ENCODE measurements around the gene BCR.

BCR gene

DNA sequence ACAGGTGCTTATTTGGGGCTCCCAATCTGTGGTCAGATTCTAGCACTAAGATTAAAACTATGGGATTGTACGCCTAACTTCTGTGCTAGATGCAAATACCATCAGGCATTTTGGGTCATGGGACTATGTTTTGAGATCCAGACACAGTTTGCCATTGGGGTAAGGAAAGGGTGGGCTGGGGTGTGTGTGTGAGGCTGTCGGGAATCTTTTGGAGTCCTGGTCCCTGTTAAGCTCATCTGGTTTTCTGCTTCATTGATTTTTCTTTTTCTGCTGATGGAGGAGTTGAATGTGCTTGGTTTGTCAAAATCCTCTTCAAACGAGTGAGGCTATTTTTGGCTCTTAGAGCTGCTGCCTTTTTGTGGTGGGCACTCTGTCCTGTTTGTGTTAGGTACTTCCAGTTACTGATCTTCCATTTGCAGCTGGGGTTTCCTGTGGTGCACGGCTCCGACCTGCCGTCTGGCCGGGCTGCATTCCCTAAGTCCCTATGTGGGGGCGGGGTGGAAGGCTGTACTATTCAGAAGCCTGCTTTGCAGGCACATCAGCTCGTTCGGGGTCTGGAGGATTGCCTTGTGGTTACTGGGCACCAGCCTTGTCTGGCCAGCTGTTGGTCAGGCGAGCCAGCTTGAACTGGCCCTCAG, 2.9 kb downstream of the BCR start:
- H3K4me3 ChIP-seq (ENCODE audit: low read depth, low read length), result peak overlapping the region; percentile 71
- TF ChIP-seq CTCF (IDR thresholded peaks at IDR 0.05; ENCODE audit: low read depth, low read length), result no peak

DNA sequence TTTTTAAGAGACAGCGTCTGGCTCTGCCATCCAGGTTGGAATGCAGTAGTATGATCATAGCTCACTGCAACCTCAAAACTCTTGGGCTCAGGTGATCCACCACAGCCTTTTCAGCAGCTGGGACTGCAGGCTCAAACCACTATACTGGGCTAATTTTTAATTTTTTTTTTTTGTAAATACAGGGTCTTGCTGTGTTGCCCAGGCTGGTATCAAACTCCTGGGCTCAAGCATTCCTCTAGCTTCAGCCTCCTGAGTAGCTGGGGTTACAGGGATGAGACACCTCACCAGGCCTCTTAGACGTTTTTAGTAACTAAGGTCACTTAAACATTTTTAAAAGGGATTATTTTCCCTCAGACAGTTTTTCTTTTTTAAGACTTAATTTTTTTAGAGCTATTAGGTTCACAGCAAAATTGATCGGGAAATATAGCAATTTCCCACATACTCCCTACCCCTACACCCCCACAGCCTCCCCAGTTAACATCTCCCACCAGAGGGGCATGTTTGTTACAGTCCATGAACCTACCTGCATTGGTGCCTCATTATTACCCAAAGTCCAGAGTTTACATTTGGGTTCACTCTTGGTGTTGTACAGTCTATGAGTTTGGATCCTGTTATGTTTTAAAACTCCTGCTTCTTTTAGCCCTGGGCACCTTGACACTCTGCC, 3.9 kb downstream of the BCR start:
- TF ChIP-seq CTCF (IDR thresholded peaks at IDR 0.05; ENCODE audit: low read depth, low read length), result no peak
- H3K4me3 ChIP-seq (ENCODE audit: low read depth, low read length), result no peak overlapping the region

- TF ChIP-seq CTCF (IDR thresholded peaks at IDR 0.05; ENCODE audit: low read depth, low read length), result no peak
- H3K4me3 ChIP-seq (ENCODE audit: low read depth, low read length), result no peak overlapping the region
Measured at GRCh38 chr22:23184764-23185113, 4.4 kb downstream of the BCR start.

DNA sequence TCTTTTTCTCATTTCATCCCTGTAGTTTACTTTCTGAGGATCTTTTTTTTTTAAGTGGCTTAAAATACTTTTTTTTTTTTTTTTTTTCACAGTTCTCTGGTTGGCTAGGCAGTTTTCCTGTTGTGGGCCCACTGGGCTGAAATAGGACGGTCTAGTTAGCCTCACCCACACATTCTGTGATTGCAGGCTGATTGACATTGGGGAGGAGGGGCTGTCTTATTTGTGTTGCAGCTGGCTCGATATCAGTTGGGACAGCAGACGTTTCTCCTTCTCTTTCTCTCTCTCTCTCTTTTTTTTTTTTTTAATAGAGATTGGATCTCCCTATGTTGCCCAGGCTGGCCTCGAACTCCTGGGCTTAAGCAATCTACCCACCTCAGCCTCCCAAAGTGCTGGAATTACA, 6.9 kb downstream of the BCR start:
- TF ChIP-seq CTCF (IDR thresholded peaks at IDR 0.05; ENCODE audit: low read depth, low read length), result no peak
- H3K4me3 ChIP-seq (ENCODE audit: low read depth, low read length), result no peak overlapping the region

- no peak for TF ChIP-seq CTCF (IDR thresholded peaks at IDR 0.05; ENCODE audit: low read depth, low read length)
- no peak overlapping the region for H3K4me3 ChIP-seq (ENCODE audit: low read depth, low read length)
Measured at GRCh38 chr22:23187871-23188700, 7.8 kb downstream of the BCR start.

GRCh38 chr22:23190526-23190925, 10.2 kb downstream of the BCR start:
- no peak overlapping the region for H3K4me3 ChIP-seq (ENCODE audit: low read depth, low read length)
- TF ChIP-seq CTCF (IDR thresholded peaks at IDR 0.05; ENCODE audit: low read depth, low read length), result no peak

DNA sequence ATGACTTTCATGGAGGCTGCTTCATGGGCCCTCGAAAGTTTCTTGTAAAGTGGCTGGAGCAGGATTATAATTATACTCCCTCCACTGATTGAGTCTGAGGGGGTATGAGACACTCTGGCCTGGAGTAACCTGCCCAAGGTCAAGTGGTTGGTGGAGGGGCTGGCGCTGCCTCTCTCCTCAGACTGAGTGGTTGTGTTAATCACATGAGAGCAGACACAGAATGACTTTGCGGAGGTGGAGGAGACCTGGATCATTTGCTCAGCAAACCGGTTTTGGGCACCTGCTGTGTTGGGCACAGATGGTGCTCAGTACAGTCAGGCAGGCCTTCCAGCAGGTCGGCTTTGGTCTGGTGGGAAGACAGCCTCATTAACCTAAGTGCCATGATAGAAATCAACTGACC, 11.8 kb downstream of the BCR start:
- no peak for TF ChIP-seq CTCF (IDR thresholded peaks at IDR 0.05; ENCODE audit: low read depth, low read length)
- H3K4me3 ChIP-seq (ENCODE audit: low read depth, low read length), result no peak overlapping the region

All from WI38 (cell line).